HG02970 (cell line): ENCODE measurements around the gene IGFL3.
"Not testable (repeated sequence)": the region's sequence is repeated elsewhere in the genome, so short reads cannot be mapped to it uniquely, and the experiment has no call there.

Source experiments
- ATAC-seq: cut with Tn5 transposase; IDR thresholded peaks from one replicate; pipeline ENCODE4 v1.9.1; 2021; ENCODE audit warnings: mild to moderate bottlenecking, moderate library complexity, moderate number of reproducible peaks; ENCODE audit not compliant: unreplicated experiment, low FRiP score

Gene IGFL3

GRCh38 chr19:46124638-46125115 is at the start of gene IGFL3:
IGFL3 (minus strand) TSS chr19:46124688; CDS start chr19:46124649, 39 bp downstream.
- no peak for ATAC-seq

DNA sequence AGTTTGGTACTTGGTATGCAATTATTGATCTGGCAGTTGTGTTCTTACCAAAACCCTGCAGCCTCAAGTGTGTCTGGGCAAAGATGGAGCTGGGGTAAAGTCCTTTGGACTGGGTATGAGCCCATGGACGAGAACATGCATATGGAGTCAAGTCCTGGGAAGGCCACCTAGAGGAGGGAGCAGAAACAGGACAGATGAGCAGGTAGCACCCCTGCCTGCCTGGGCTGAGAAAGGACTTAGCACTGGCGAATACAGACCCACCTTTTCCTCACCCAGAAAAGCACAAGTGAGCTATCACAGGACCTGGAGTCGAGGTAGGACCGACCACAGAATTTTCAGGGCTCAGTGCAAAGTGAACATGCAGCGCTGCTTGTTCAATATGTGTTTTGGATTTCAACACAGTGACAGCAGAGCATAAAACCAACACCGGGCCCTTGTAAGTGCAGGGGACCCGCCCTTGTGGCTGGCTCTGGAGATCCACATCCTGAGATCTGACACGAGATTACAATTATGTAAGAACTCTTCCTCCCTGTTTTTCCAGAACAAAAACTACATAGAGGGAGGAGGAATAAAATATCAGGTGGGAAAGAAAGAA is 49.5 kb upstream of the IGFL3 start:
- ATAC-seq: no peak

GRCh38 chr19:46162731-46163130 is 38.2 kb upstream of the IGFL3 start:
- ATAC-seq: no peak

DNA sequence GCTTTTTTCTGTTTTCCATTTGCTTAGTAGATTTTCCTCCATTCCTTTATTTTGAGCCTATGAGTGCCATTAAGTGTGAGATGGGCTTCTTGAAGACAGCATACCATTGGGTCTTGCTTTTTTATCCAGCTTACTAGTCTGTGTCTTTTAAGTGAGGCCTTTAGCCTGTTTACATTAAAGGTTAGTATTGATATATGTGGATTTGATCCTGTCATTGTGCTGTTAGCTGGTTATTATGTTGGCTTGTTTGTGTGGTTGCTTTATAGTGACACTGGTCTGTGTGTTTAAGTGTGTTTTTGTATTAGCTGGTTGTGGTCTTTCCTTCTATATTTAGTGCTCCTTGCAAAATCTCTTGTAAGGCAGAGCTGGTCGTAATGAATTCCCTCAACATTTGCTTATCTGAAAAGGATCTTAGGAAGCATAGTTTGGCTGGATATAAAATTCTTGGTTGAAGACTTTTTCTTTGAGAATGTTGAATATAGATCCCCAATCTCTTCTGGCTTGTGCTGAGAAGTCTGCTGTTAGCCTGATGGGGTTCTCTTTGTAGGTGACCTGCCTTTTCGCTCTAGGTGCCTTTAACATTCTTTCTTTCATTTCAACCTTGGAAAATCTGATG is 37.3 kb upstream of the IGFL3 start:
- ATAC-seq: not testable (repeated sequence)

DNA sequence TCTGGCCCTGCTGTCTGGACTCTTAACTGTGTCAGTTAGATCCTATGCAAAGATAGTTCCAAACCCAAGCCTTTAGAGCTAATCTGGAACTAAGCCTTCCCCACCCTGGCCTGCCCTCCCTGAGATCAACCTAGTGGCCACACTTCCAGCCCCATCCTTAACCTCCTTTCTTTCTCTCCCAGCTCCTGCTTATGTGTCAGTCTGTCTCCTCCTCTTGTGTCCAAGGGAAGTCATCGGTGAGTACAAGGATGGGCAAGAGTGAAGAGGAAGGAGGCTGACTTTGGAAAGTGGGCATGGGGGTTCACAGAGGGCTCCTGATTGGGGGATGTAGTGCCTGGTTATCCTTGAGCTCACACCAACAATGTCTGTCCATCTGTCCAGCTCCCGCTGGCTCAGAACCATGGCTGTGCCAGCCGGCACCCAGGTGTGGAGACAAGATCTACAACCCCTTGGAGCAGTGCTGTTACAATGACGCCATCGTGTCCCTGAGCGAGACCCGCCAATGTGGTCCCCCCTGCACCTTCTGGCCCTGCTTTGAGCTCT is 35.8 kb upstream of the IGFL3 start:
- no peak for ATAC-seq

- no peak for ATAC-seq
Measured at GRCh38 chr19:46159418-46160232, 35.1 kb upstream of the IGFL3 start.

GRCh38 chr19:46155237-46155636 is 30.7 kb upstream of the IGFL3 start:
- no peak for ATAC-seq

- ATAC-seq: no peak
Measured at GRCh38 chr19:46150606-46151005, 26.1 kb upstream of the IGFL3 start.

DNA sequence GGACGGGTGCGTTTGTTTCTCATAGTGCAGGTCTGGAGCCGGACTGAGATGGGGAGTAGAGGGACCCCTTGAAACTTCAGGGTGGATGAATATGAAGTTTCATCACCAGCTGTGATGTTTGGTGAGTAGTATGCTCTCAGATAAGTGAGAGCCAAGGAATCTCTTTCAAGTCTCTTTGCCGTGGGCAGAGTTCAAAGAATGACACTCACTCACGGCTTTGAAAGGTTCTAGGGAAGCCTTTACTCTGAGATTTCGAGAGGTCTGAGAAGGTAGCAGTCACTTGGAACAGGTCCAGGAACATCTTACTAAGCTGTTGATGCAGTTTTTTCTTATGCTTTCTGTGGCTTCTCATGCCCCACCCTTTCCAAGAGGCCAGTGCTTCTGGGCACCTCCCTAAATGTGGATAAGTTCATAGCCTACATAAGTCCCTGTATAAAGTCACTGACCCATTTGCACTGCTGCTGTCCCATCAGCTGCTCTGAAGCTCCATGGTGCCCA is 23.4 kb upstream of the IGFL3 start, which contains the start of gene IGFL2:
Gene IGFL2, plus strand, starts transcription at position 448 of the 498 bp plus-strand sequence. Its CDS starts 41 bp downstream, at position 489.
- ATAC-seq: no peak

GRCh38 chr19:46147166-46147740 is 22.8 kb upstream of the IGFL3 start:
- ATAC-seq: no peak

GRCh38 chr19:46144756-46145155 is 20.3 kb upstream of the IGFL3 start:
- ATAC-seq: no peak

DNA sequence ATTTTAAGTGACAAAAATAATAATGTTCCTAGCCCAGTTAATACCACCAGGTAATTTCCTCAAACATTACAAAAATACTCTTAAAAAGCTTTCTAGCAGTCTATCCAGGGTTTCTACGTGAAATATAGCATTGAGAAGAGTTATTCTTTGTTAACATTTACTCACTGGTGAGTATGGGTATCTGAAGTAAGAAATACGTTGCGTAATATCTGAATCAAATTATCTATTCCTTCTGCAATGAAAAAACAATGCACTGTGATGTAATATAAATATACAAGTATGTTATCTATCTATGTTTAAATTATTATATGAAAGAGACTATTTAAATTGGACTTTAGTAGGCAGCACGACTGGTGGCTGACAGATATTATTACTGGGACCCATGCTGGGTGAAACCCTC is 17.8 kb upstream of the IGFL3 start:
- no peak for ATAC-seq

- ATAC-seq: no peak
Measured at GRCh38 chr19:46141421-46141820, 16.9 kb upstream of the IGFL3 start.

GRCh38 chr19:46137915-46138473 is 13.5 kb upstream of the IGFL3 start:
- ATAC-seq: no peak

DNA sequence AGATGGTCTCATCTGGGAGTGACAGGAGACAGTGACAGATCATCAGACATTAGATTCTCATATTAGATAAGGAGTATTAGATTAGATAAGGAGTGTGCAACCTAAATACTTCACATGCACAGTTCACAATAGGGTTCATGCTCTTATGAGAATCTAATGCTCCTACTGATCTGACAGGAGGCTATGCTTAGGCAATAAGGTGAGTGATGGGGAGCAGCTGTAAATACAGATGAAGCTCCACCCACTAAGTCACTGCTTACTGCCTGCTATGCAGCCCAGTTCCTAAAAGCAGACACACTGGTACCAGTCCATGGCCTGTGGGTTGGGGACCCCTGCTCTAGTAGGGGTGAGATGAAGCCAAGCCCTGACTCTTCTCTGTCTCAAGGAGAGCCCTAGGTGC is 10.0 kb upstream of the IGFL3 start:
- ATAC-seq: no peak

DNA sequence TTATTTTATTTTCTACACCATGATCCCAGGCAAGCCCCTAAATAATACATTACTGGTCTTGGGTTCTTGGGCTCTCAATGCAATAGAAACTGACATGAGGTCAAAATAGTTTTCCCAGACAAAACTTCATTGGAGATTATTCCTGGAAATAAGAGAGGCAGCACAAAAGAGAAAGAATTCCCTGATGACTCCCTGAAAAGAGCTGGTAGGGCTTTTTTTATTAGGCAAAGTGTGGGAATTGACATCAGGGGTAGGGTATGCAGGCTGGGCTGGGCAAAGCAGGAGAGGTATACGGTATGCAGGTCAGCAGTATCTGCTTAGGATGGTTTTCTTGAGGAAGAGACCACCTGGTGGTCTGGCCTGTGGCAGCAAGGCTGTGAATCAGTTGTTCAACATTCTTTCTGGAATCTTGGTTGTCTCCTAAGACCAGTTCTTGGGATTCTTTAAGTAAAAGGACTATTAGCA is 9.3 kb upstream of the IGFL3 start:
- ATAC-seq: no peak

DNA sequence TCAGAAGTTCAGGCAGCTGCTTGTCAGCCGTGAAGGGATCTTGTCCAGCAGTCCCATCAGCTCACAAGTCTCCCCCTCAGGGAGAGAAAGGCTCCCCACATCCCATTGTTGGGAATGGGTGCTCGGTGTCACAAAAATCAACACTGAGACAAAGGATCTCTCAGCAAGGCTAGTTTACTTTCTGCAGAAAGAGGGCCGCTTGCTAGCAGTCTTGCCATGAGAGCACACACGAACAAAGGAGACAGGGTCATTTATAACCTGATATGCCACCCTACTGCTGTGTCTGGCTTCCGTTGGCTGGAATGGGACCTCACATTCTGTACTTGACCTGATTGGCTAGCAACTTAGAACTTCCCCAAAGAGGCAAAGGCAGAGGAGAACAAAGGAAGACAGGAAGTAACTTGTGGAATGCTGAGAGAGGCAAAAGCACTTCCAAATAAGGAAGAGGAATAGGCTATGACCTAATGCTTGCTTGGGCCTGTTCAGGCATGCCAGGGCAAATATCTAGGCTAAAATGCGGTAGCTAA is 8.7 kb upstream of the IGFL3 start:
- ATAC-seq: no peak

DNA sequence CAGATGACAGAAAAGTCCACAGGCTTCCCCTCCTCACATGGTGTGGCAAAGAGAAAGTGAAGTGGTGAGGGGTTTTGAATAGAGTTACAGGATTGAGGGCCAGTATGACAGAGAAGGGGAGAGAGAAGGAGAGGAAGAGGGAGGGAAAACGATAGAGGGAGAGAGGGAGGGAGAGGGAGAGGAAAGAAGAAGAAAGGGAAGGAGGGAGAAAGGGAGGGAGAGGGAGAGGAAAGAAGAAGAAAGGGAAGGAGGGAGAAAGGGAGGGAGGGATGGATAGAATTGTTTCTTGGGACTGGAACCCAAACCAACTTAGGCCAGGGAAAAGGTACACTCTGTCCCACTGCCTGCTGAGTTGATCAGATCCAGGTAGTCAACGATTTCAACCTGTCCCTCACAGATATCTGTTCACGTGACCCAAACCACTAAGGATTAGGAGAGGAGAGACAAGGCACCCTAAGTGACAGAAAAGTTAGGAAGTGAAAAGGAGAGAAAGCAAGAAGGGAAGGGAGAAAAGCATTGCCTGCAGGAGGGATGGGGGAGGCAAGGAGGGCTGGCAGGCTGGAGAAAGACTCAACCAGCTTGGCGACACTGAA is 8.1 kb upstream of the IGFL3 start:
- no peak for ATAC-seq

DNA sequence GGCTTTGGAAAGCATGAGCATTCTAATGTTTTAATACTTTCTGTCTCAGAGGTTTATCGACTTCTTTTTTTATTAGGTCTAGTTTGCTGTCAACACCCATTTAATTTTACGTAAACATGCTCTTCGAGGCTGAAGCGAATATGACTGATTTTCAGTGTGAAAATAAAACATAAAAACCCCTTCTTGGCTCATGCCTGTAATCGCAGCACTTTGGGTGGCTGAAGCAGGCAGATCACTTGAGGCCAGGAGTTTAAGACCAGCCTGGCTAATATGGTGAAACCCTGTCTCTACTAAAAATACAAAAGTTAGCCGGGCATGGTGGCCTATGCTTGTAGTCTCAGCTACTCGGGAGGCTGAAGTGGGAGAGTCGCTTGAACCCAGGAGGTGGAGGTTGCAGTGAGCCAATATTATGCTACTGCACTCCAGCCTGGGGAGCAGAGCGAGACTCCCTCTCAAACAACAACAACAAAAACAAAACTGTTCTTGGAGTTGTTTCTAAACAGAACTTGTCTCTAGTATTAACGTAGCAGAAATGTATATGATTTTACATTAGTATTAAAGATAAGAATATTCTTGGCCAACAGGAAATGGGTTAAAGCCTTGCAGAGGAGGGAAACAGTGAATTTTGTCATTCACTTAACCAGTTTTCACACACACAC is 7.1 kb upstream of the IGFL3 start:
- ATAC-seq: no peak
